Middle frontal gyrus (tissue), 1 donor: ENCODE data around the gene EPS8L1.

Experiments used
- DNase-seq: peaks from one replicate; pipeline ENCODE4 v3.0.0-alpha.2; 2015; ENCODE audit warnings: low spot score; ENCODE audit errors: extremely low spot score

Gene EPS8L1

GRCh38 chr19:55080121-55080967 lies 4.7 kb downstream of the EPS8L1 start:
- no peak for DNase-seq

- no peak for DNase-seq
Measured at GRCh38 chr19:55080968-55081769, 5.5 kb downstream of the EPS8L1 start.

GRCh38 chr19:55081770-55082019 lies 6.0 kb downstream of the EPS8L1 start:
- DNase-seq = no peak

- DNase-seq = no peak
Measured at GRCh38 chr19:55082020-55082851, 6.6 kb downstream of the EPS8L1 start.

- no peak for DNase-seq
Measured at GRCh38 chr19:55083004-55083850, 7.6 kb downstream of the EPS8L1 start.

GRCh38 chr19:55084416-55084815 lies 8.7 kb downstream of the EPS8L1 start:
- DNase-seq = no peak

GRCh38 chr19:55085923-55086715 lies 10.4 kb downstream of the EPS8L1 start:
- DNase-seq = no peak

- peak; percentile 49 for DNase-seq
Measured at GRCh38 chr19:55086730-55087541, 11.3 kb downstream of the EPS8L1 start.

GRCh38 chr19:55087542-55087901 lies 11.9 kb downstream of the EPS8L1 start:
- DNase-seq = no peak

- DNase-seq = no peak
Measured at GRCh38 chr19:55088021-55088451, 12.4 kb downstream of the EPS8L1 start.

- peak; percentile 50 for DNase-seq
Measured at GRCh38 chr19:55088543-55089341, 13.1 kb downstream of the EPS8L1 start.

GRCh38 chr19:55089342-55089944 lies 13.8 kb downstream of the EPS8L1 start:
- no peak for DNase-seq

GRCh38 chr19:55090564-55090963 lies 14.9 kb downstream of the EPS8L1 start:
- DNase-seq = no peak

- DNase-seq = no peak
Measured at GRCh38 chr19:55091126-55091910, 15.6 kb downstream of the EPS8L1 start.

GRCh38 chr19:55091955-55092354 lies 16.3 kb downstream of the EPS8L1 start:
- DNase-seq = no peak

- no peak for DNase-seq
Measured at GRCh38 chr19:55092423-55093318, 17.0 kb downstream of the EPS8L1 start.
